BJ (cell line): ENCODE measurements around the gene SYNGR3. TPM values are rescaled to one million over a fixed set of nuclear protein-coding genes. Genes with fewer than 3 reads are reported as not detected.

Experiments
- CTCF ChIA-PET: fragments of 350-600 bp; formaldehyde crosslinking; extraction: SDS; loops from one replicate; lab custom pipeline; 2021; ENCODE audit warnings: antibody characterized with exemption, inconsistent platforms; lab: Yijun Ruan, JAX
- POLR2A ChIA-PET: fragments of 300-600 bp; sonication (Branson Sonifier 250); formaldehyde crosslinking; extraction: SDS; loops from one replicate; lab custom pipeline; 2021; ENCODE audit warnings: antibody characterized with exemption; lab: Charles Lee
- DNase-seq: peaks from one replicate; pipeline ENCODE4 v3.0.0-alpha.2; 2011; ENCODE audit warnings: low read depth
- H3K27me3 ChIP-seq: 2 replicates; pipeline ENCODE4 v1.6.0; 2011; ENCODE audit warnings: low read length; ENCODE audit not compliant: control insufficient read depth, insufficient read depth
- H3K36me3 ChIP-seq: 2 replicates; pipeline ENCODE4 v1.5.1; 2011; ENCODE audit warnings: low read length; ENCODE audit not compliant: control insufficient read depth, insufficient read depth
- H3K4me3 ChIP-seq: 2 replicates; pipeline ENCODE4 v1.5.1; 2011; ENCODE audit warnings: low read depth, mild to moderate bottlenecking, control low read depth, low read length
- polyA minus RNA-seq: library from RNA; depleted of rRNA, polyadenylated mRNA; stranded (reverse); fragments of >200 nt; gene quantifications from 2 replicates; pipeline ENCODE4 v1.2.3, GENCODE V29; 2011; rRNA and poly(A)+ RNA removed
- polyA plus RNA-seq: library from polyadenylated mRNA; depleted of rRNA; stranded (reverse); fragments of >200 nt; gene quantifications from 2 replicates; pipeline ENCODE4 v1.2.3, GENCODE V29; 2011; rRNA removed
- TF ChIP-seq, protein P1 (sequence below): IDR thresholded peaks from 2 replicates; pipeline ENCODE4 v1.5.1; 2011; ENCODE audit warnings: low read depth, mild to moderate bottlenecking, control low read depth, inconsistent platforms, low read length, moderate library complexity; ENCODE audit not compliant: insufficient read depth

SYNGR3 gene, protein sequence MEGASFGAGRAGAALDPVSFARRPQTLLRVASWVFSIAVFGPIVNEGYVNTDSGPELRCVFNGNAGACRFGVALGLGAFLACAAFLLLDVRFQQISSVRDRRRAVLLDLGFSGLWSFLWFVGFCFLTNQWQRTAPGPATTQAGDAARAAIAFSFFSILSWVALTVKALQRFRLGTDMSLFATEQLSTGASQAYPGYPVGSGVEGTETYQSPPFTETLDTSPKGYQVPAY
- polyA plus RNA-seq: 2.5 and 3.3 TPM in 2 replicates
- polyA minus RNA-seq: 2.7 and 4.2 TPM in 2 replicates

DNA sequence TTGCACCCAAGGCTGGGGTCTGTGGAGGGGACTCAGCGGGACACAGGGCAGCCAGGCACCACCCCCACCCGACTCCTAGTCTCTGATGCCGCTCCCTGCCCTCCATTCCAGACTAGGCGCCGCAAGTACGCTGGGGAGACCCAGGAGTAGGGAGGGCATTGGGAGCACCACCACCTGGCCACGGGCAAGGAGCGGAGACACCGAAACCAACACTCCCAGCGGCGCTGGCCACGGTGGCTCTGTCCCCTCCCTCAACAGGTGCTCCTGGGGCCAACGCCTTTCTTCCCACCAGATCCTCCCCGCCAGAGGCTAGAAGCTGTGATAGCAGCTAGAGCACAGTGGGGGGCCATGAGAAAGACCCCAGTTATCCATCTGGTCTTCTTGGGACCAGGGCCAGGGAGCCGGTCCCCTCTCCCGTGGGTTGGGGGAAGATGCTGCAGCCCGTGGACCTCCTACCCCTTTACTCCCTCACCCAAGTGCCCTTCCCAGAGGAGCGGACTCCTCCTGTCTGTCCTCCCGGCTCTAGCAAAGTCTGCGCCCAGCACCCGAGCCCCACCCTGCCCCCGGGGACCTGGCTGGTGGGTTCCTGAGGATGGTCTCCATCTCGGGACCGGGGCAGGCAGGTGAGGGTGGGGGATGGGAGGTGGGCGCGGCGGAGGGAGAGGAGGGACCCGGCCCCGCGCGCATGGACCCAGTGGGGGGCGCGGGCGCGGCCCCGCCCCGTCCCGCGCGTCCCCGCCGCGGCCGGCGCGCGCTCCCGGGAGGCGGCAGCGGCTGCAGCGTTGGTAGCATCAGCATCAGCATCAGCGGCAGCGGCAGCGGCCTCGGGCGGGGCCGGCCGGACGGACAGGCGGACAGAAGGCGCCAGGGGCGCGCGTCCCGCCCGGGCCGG lies at the start of gene SYNGR3:
TSS of gene SYNGR3 (plus strand) at position 762 of the 892 bp plus-strand sequence. CDS start 133 bp downstream, outside the sequence.
- TF ChIP-seq, protein P1, sequence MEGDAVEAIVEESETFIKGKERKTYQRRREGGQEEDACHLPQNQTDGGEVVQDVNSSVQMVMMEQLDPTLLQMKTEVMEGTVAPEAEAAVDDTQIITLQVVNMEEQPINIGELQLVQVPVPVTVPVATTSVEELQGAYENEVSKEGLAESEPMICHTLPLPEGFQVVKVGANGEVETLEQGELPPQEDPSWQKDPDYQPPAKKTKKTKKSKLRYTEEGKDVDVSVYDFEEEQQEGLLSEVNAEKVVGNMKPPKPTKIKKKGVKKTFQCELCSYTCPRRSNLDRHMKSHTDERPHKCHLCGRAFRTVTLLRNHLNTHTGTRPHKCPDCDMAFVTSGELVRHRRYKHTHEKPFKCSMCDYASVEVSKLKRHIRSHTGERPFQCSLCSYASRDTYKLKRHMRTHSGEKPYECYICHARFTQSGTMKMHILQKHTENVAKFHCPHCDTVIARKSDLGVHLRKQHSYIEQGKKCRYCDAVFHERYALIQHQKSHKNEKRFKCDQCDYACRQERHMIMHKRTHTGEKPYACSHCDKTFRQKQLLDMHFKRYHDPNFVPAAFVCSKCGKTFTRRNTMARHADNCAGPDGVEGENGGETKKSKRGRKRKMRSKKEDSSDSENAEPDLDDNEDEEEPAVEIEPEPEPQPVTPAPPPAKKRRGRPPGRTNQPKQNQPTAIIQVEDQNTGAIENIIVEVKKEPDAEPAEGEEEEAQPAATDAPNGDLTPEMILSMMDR: no peak
- peak within 1 kb of the TSS; percentile 29 for H3K4me3 ChIP-seq
- peaks cover 15% of the 10 kb centered on the region for H3K36me3 ChIP-seq
- ChIA-PET POLR2A (no interaction called here), CTCF (no interaction called here)
- H3K27me3 ChIP-seq: peaks cover 2% of the 10 kb centered on the region; the same call in 1 of the 2 replicates
- DNase-seq: no peak

GRCh38 chr16:1940273-1941161 lies 49.3 kb upstream of the SYNGR3 start:
- ChIA-PET POLR2A (interaction anchor here (0.9 kb wide), 1 partner anchor 24 kb away, joined by 10 read pairs; the partner anchor contains the start of gene RPS2), CTCF (interaction anchor here (1.7 to 2.7 kb wide), 2 partner anchors 11 to 76 kb away, joined by 5 to 21 read pairs; no protein-coding TSS in a partner anchor)

GRCh38 chr16:1941162-1942046 lies 48.4 kb upstream of the SYNGR3 start:
- CTCF ChIA-PET: interaction anchor here (1.7 to 2.7 kb wide), 2 partner anchors 12 to 77 kb away, joined by 5 to 21 read pairs; no protein-coding TSS in a partner anchor
- TF ChIP-seq, protein P1: no peak
- Histone ChIP-seq H3K36me3 (peaks cover 19% of the 10 kb centered on the region), H3K27me3 (no peaks in the 10 kb centered on the region), H3K4me3 (no peak overlapping the region)
- POLR2A ChIA-PET: interaction anchor here (0.9 kb wide), 1 partner anchor 23 kb away, joined by 10 read pairs; the partner anchor contains the start of gene RPS2
- DNase-seq: no peak

More at GRCh38 chr16:1940273-1941161, 49.3 kb upstream of the SYNGR3 start:
- no peak for DNase-seq
- Histone ChIP-seq H3K27me3 (no peaks in the 10 kb centered on the region), H3K4me3 (no peak overlapping the region), H3K36me3 (peaks cover 19% of the 10 kb centered on the region)
- TF ChIP-seq, protein P1: no peak

GRCh38 chr16:1942047-1942809 lies 47.5 kb upstream of the SYNGR3 start:
- DNase-seq: no peak
- Histone ChIP-seq H3K27me3 (no peaks in the 10 kb centered on the region), H3K36me3 (peaks cover 17% of the 10 kb centered on the region), H3K4me3 (peak overlapping the region; percentile 81)
- TF ChIP-seq, protein P1: no peak
- ChIA-PET CTCF (interaction anchor here (1.7 to 2.7 kb wide), 3 partner anchors 12 to 78 kb away, joined by 5 to 21 read pairs (median 18); no protein-coding TSS in a partner anchor), POLR2A (no interaction called here)
